Measurements from ENCODE around the gene RNF157.

RNF157 gene

GRCh38 chr17:76147211-76148014, 92.9 kb downstream of the RNF157 start:
- H3K4me1 ChIP-seq: peaks cover 44 to 81% (median 61%) of the 10 kb centered on the region in 10 experiments
- no peaks in the 10 kb centered on the region for H3K36me3 ChIP-seq
- no peak overlapping the region for H3K4me3 ChIP-seq
- no peak overlapping the region for H3K9ac ChIP-seq
- H3K27me3 ChIP-seq: peaks cover 0 to 5% (median 0%) of the 10 kb centered on the region in 11 experiments; a peak in 1 of 22 replicates
- peak overlapping the region in 6 of 11 experiments; percentile 16 to 99 (median 98); a peak in 11 of 22 replicates for H3K4me2 ChIP-seq
- H4K20me1 ChIP-seq: no peaks in the 10 kb centered on the region
- no peak overlapping the region for H3K27ac ChIP-seq
- no peaks in the 10 kb centered on the region for H3K9me3 ChIP-seq (replicated peaks in 1 of 11)
- TF ChIP-seq Cebpa-rat (IDR thresholded peaks at IDR 0.05): no peak

GRCh38 chr17:76146053-76146851, 94.0 kb downstream of the RNF157 start:
- Histone ChIP-seq H3K27ac (peak overlapping the region; percentile 15 to 83 (median 75); a peak in 21 of 22 replicates), H3K27me3 (peaks cover 4 to 16% (median 9%) of the 10 kb centered on the region in 11 experiments; a peak in 15 of 22 replicates), H3K4me3 (peak overlapping the region in 8 of 10 experiments; percentile 33 to 61 (median 46); a peak in 14 of 20 replicates), H3K4me1 (peaks cover 56 to 92% (median 73%) of the 10 kb centered on the region in 10 experiments), H3K4me2 (peak overlapping the region; percentile 95 to 99 (median 98)), H3K9me3 (replicated peaks in 1 of 11) (no peaks in the 10 kb centered on the region), H4K20me1 (no peaks in the 10 kb centered on the region), H3K36me3 (no peaks in the 10 kb centered on the region), H3K9ac (peak overlapping the region in 9 of 11 experiments; percentile 36 to 71 (median 66); a peak in 17 of 22 replicates)
- no peak for TF ChIP-seq Cebpa-rat (IDR thresholded peaks at IDR 0.05)

- no peak for TF ChIP-seq Cebpa-rat (IDR thresholded peaks at IDR 0.05)
- H3K4me2 ChIP-seq: peak overlapping the region; percentile 95 to 99 (median 98)
- peak overlapping the region in 10 of 11 experiments; percentile 13 to 71 (median 66); a peak in 18 of 22 replicates for H3K9ac ChIP-seq
- no peaks in the 10 kb centered on the region for H3K36me3 ChIP-seq
- peak overlapping the region; percentile 15 to 83 (median 75); a peak in 21 of 22 replicates for H3K27ac ChIP-seq
- H3K9me3 ChIP-seq (replicated peaks in 1 of 11): no peaks in the 10 kb centered on the region
- H4K20me1 ChIP-seq: no peaks in the 10 kb centered on the region
- peaks cover 60 to 92% (median 78%) of the 10 kb centered on the region in 10 experiments for H3K4me1 ChIP-seq
- H3K27me3 ChIP-seq: peaks cover 12 to 22% (median 17%) of the 10 kb centered on the region in 11 experiments
- H3K4me3 ChIP-seq: peak overlapping the region in 8 of 10 experiments; percentile 33 to 61 (median 46); a peak in 15 of 20 replicates
Measured at GRCh38 chr17:76145231-76146052, 94.9 kb downstream of the RNF157 start.

GRCh38 chr17:76142585-76143041, 97.7 kb downstream of the RNF157 start:
- Histone ChIP-seq H3K4me2 (peak overlapping the region; percentile 95 to 99 (median 98)), H3K4me1 (peaks cover 63 to 85% (median 79%) of the 10 kb centered on the region in 10 experiments), H3K36me3 (no peaks in the 10 kb centered on the region), H3K9me3 (replicated peaks in 1 of 11) (no peaks in the 10 kb centered on the region), H3K9ac (peak overlapping the region in 2 of 11 experiments; percentile 10 to 69; a peak in 3 of 22 replicates), H3K4me3 (no peak overlapping the region), H4K20me1 (no peaks in the 10 kb centered on the region), H3K27me3 (peaks cover 29 to 45% (median 39%) of the 10 kb centered on the region in 11 experiments), H3K27ac (peak overlapping the region in 1 of 11 experiments; percentile 14; a peak in 1 of 22 replicates)
- no peak for TF ChIP-seq Cebpa-rat (IDR thresholded peaks at IDR 0.05)

- peak overlapping the region in 1 of 10 experiments; percentile 58; a peak in 1 of 20 replicates for H3K4me3 ChIP-seq
- peak overlapping the region in 4 of 11 experiments; percentile 10 to 75 (median 68); a peak in 5 of 22 replicates for H3K9ac ChIP-seq
- H3K9me3 ChIP-seq (replicated peaks in 1 of 11): no peaks in the 10 kb centered on the region
- H3K4me2 ChIP-seq: peak overlapping the region; percentile 95 to 99 (median 98)
- H3K4me1 ChIP-seq: peaks cover 68 to 85% (median 81%) of the 10 kb centered on the region in 10 experiments
- no peaks in the 10 kb centered on the region for H4K20me1 ChIP-seq
- H3K27ac ChIP-seq: peak overlapping the region in 1 of 11 experiments; percentile 32; a peak in 1 of 22 replicates
- no peaks in the 10 kb centered on the region for H3K36me3 ChIP-seq
- TF ChIP-seq Cebpa-rat (IDR thresholded peaks at IDR 0.05): no peak
- H3K27me3 ChIP-seq: peaks cover 29 to 50% (median 39%) of the 10 kb centered on the region in 11 experiments
Measured at GRCh38 chr17:76142039-76142584, 98.2 kb downstream of the RNF157 start.

GRCh38 chr17:76141212-76142038, 98.9 kb downstream of the RNF157 start, which contains the start of gene FOXJ1:
Gene FOXJ1 (minus strand): TSS chr17:76141245. CDS start chr17:76140395, 850 bp downstream.
- Histone ChIP-seq H3K4me3 (peak within 1 kb of the TSS; percentile 52 to 71 (median 58)), H3K9ac (peak within 1 kb of the TSS; percentile 45 to 75 (median 61); a peak in 19 of 22 replicates), H3K4me2 (peak within 1 kb of the TSS; percentile 95 to 99 (median 98))

More at GRCh38 chr17:76141212-76142038, 98.9 kb downstream of the RNF157 start, which contains the start of gene FOXJ1:
- H3K27me3 ChIP-seq: peaks cover 29 to 57% (median 39%) of the 10 kb centered on the region in 11 experiments
- no peak for TF ChIP-seq Cebpa-rat (IDR thresholded peaks at IDR 0.05)
- H4K20me1 ChIP-seq: no peaks in the 10 kb centered on the region
- H3K27ac ChIP-seq: peak within 1 kb of the TSS in 4 of 11 experiments; percentile 15 to 46 (median 28); a peak in 5 of 22 replicates
- no peaks in the 10 kb centered on the region for H3K9me3 ChIP-seq (replicated peaks in 1 of 11)
- H3K36me3 ChIP-seq: no peaks in the 10 kb centered on the region
- peaks cover 66 to 85% (median 81%) of the 10 kb centered on the region in 10 experiments for H3K4me1 ChIP-seq
